Urothelium cell line (cell line): ENCODE measurements around the gene IL10RB.
"Not testable (repeated sequence)": the region's sequence is repeated elsewhere in the genome, so short reads cannot be mapped to it uniquely, and the experiment has no call there.

Experiments used
- DNase-seq: peaks from one replicate; pipeline ENCODE4 v3.0.0; 2011; ENCODE audit warnings: low spot score, mixed read lengths
- FAIRE-seq: peaks from 2 replicates; lab custom pipeline; 2011; peaks lifted over from hg19 to GRCh38; lab: Jason Lieb, UNC

IL10RB gene

DNA sequence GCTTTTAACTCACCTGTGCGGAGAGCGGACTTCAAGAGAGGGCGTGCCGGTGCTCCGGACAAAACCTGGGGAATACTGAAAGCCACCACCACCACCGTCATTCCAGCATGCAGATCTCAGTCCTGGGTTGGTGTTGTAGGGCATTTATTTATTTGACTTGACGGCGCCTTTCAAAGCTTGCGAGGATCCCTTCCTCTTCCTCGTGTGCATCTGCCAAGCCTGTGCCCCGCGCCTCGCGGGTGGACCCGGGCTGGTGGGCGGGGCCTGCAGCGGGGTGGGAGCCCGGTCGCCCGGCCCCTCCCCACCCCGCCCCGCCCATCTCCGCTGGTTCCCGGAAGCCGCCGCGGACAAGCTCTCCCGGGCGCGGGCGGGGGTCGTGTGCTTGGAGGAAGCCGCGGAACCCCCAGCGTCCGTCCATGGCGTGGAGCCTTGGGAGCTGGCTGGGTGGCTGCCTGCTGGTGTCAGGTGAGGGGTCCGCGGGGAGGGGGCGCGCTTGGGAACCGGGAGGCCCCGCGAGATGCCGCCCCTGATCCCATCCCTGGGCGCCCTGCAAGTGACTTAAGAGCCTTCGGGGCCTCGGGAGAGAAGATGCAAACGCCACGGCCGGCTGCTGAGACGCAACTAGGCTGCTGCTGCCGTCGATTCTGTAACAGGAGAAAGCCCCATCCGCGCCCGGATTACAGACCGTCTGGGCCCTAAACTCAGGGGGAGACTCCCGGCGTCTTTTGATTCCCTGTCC is at the start of gene IL10RB:
TSS of gene IL10RB (plus strand) at position 318 of the 739 bp plus-strand sequence. CDS start at position 417, 99 bp downstream.
- peak; percentile 94 for DNase-seq
- no peak for FAIRE-seq

DNA sequence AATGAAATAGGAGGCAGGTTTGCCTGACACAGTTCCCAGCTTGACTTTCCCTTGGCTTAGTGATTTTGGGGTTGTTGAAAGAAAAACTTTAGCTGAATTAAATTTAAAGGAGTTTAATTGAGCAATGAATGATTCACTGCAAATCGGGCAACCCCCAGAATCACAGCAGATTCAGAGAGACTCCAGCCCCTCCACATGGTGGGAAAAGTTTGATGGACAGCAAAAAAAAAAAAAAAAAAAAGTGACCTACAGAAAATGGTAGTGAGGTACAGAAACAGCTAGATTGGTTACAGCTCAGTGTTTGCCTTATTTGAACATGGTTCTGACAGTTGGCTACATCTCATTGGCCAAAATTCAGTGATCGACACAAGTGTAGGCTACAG is 49.0 kb upstream of the IL10RB start:
- DNase-seq (no peak), FAIRE-seq (no peak)

DNA sequence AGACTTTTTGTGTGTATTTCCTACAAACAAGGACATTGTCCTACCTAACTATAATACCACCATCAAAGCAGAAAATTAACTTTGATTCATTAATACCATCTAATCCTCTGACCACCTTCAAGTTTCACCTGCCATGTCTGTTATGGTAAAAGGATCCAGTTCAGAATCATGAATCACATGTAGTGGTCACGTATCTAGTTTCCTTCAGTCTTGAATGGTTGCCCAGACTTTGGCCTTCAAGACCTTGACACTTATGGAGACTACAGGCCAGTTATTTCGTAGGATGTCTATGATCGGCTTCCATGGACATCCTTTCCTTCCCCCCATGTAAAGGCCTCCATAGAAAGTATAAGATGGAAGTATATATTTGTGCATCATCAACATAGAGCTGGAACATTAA is 46.9 kb upstream of the IL10RB start:
- DNase-seq (no peak), FAIRE-seq (no peak)

DNA sequence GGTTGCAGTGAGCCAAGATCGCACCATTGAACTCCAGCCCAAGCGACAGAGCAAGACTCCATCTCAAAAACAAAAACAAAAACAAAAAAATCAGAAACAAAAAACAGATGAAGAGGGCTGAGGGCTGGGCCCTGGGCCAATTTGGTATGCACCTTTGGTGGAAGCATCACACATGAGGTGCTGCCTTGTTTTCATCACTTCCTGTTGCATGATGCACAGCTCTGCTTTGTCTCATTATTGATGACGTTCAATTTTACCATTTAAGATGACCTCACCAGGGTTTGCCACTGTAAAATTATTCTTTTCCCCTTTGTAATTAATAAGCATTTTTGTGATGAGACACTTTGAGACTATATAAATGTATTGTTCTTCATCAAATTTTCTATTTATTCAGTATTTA is 46.2 kb upstream of the IL10RB start:
- DNase-seq = no peak

DNA sequence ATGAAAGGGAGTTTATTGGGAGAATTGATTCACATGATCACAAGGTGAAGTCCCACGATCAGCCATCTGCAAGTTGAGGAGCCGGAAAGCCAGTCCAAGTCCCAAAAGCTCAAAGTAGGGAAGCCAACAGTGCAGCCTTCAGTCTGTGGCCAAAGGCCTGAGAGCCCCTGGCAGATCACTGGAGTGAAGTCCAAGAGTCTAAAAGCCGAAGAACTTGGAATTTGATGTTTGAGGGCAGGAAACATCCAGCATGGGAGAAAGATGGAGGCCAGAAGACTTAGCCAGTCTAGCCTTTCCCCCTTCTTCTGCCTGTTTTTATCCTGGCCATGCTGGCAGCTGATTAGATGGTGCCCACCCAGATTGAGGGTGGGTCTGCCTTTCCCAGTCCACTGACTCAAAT is 40.8 kb upstream of the IL10RB start:
- DNase-seq = not testable (repeated sequence)

More for the DNA sequence above, 46.2 kb upstream of the IL10RB start:
- FAIRE-seq = no peak

DNA sequence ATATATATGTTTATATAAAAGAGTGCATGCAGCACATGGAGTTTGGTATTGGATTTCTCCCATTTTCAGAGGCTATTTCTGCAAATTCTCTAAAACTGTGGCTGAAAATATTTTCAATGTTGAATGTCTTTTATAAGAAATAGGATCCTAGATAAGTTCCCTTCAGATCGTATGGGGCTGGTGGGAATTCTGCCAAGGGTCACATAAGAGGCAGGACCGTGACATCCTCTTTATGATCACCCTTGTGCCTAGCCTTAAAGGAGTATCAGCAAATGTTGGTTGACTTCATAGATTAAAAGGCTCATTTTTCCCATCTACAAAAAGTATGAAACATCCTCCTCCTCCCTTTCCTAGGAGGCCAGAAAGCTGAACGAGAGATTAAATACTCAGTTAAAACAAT is 37.7 kb upstream of the IL10RB start:
- no peak for DNase-seq
- FAIRE-seq = no peak

More for the DNA sequence above, 40.8 kb upstream of the IL10RB start:
- FAIRE-seq = not testable (repeated sequence)

DNA sequence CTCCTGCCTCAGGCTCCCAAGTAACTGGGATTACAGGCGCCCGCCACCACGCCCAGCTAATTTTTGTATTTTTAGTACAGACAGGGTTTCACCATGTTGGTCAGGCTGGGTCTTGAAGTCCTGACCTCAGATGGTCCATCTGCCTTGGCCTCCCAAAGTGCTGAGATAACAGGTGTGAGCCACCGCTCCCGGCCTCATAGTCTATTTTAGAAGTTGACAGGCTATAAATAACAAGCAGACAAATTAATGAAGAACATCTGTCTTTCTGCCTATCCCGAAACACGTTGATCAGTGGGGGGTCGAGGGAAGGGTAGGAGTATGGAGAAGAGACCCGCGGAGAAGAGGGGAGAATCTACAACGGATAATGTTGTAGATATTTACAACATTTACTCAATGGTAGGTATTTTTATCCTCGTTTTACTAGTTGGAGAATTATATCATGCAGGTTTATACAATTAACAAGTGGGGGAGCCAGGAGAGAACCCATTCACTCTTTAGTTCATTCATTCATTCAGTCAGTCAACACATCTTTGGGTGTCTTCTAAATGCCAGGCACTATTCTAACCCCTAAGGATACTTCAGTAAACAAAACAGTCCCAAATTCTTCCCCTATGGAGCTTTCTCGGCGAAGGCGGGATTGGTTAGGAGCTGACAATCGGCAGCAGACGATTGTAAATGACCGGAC is 36.9 kb upstream of the IL10RB start:
- DNase-seq = no peak
- FAIRE-seq = no peak

DNA sequence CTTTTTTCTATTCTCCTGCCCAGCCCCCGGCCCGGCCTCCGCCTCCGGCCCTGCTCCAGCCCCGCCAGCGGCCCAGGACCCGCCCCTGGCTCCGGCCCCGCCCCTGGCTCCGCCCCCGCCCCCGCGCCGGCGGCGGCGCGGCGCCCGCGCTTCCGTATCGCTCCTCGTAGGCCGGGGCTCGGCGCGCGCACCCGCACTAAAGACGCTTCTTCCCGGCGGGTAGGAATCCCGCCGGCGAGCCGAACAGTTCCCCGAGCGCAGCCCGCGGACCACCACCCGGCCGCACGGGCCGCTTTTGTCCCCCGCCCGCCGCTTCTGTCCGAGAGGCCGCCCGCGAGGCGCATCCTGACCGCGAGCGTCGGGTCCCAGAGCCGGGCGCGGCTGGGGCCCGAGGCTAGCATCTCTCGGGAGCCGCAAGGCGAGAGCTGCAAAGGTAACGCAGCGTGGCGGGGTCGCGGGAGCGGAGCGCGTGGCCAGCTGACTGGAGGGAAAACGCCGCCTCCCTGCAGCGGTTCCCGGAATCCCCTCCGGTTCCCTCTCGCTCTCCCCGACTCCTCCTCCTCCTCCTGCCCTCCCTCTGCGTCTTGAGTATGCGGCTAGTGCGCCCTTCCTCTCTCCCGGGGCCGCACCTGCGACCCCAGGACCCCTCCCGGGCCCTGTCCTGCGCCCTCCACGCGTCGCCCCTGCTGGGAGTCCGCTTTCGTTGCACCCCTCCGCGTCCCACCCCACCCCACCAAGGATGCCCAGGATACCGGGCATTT is 36.2 kb upstream of the IL10RB start, which contains the start of gene IFNAR2:
TSS of gene IFNAR2 (plus strand) at position 155 of the 761 bp plus-strand sequence. CDS start 11,985 bp downstream, outside the sequence.
- FAIRE-seq (no peak), DNase-seq (peak; percentile 95)

DNA sequence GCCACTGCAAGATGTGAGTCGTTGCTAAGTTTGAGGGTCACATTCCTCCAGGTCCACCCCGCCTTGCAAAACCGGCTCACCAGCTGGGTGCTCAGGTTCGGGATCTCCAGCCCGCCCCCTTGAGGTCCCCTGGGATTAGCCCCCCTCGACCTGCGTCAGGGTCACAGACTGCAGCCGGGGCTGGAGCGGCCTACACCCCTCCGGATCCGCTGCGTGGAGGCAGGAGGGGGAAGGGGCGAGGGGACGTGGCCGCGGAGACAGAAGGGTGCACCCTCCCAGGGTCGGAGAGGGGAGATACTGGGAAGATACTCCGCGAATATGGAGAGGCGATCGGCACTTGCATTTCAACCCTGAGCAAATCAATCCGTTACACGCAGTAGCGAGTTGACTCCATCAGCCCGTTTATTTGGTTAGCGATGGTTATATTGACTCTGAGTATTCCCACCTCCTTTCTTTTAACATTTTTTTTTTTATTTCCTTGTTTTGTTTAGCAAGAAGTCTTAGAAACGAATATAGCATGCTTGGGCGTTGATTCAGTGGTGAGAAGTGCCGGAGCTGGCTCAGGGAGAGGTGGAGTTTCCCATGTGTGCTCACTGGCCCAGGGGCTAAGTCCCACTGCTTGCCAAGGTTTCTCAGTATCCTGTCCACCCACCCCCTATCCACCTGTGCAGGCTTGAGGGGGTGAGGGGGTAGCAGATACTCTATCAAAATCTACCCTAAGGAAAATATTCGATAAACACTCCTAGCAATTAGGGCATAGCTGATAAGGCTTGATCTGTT is 35.4 kb upstream of the IL10RB start:
- FAIRE-seq = no peak
- peak; percentile 49 for DNase-seq

DNA sequence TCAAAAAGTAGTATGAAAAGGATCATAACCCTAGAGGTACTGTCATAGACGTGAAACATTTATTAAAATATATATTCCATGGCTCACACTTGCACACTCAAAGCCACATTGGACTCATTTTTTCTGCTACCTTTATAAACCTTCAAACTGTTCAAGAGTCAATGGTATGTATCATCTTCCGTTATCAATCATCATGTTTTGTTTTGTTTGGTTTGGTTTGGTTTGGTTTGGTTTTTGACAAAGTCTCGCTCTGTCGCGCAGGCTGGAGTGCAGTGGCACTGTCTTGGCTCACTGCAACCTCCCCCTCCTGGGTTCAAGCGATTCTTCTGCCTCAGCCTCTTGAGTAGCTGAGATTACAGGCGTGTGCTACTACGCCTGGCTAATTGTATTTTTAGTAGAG is 34.6 kb upstream of the IL10RB start:
- FAIRE-seq (no peak), DNase-seq (no peak)

DNA sequence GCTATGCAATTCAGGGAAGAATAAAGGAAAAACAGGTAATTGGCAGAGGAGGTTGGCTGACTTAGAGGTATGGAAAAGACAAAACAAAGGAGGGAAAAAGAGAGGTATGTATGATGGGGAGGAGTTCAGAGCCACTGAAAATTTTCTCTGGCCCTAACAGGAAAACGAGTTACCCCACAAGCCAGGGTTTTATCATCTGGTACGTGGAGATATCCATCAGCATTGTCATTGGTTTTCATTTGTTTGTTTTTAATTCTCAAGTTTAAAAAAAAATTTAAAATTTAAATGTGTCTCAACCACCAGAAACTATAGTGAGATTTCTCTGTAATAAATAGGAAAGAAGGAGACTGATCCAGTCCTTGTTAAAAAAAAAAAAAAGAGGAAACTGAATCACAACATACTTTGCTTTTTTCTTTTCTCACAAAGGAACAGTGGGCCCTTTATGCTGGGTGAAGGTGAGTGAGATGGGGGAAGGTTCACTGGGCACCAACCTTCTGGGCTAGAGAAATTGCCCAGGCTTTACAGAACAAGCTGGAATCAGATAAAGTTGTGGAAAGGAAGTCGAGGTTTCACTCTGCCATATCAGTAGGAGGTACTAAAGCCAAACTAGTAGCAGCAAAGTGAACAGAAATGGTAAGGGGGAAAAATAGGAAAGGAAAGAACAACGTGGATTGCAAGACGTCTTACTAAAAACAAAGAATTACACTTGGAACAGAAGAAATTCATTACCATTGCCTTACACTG is 33.7 kb upstream of the IL10RB start:
- FAIRE-seq = no peak
- no peak for DNase-seq

DNA sequence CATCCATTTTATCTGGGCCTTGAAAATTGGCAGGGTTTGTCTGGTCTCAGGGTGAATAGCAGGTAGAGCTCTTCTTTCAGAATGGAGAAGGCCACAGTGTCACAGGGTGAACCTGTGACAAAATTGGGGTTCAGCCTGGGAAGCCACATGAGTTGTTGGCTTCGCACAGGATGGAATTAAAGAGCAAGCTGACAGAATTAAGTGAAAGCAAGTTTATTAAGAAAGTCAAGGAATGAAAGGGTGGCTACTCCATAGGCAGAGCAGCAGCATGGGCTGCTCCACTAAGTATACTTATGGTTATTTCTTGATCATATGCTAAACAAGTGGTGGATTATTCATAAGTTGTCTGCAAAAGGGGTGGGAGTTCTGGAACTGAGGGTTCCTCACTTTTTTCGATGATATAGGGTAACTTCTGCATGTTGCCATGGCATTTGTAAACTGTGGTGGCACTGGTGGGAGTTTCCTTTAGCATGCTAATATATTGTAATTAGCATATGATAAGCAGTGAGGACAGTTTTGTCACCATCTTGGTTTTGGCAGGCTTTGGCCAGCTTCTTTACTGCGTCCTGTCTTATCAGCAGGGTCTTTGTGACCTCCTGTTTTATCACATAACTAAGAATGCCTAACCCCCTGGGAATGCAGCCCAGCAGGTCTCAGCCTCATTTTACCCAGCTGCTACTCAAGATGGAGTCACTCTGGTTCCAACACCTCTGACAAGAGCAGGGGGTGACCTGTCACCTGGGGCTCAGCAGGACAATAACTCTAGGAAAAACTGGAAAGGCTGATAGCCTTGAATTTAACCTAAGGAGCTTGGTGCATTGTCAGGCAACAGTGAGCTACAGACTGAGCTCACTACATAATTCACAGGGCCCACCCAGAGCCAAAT is 31.3 kb upstream of the IL10RB start:
- no peak for DNase-seq
- no peak for FAIRE-seq

DNA sequence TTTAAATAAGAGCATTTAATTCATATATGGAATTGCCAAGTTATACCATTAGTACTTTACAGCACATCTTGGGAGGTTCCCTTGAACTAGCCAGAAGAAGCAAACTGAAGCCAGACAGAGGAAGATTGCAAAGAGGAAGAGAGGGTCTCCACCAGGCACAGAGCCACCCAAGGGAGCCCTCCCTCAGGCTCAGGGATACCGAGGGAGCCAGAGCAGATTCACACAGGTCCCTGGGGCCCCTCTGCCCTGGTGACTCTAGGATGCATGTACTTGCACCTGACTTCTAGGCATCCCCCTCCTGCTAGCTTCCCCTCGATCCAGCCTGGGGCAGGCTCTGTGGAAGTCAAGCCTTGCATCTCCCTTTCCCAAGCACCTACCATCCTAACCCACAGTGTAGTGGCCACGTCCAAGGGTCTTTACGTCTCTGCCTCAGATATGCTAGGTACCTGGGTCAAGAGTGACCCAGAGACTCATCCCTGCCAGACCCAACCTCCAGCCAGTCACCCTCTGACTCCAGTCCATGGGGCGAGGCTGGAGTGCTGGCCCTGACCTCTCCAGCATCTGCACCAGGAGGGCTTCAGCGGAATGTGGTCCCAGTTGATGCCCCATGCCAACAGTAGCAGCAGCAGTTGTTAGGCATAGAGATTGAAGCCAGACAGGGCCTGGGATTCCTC is 30.0 kb upstream of the IL10RB start:
- FAIRE-seq (no peak), DNase-seq (no peak)

DNA sequence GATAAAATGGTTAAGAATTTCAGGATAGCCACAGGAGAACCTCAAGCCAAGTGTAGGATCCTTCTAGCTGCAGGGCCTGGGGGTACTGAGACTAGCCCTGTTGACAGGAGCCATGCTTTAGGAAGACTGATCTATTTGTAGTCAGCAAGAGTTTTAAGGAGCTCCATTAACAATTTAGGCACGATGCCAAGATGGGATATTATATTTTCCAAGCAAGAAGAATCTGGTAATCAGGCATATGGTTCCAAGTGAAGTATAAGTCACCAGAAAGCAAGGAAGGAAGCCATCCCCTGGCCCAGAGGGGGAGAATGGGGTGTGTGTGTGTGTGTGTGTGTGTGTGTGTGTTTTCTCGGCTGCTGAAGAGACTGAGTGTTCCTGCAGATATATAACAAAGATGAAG is 29.4 kb upstream of the IL10RB start:
- DNase-seq = no peak
- no peak for FAIRE-seq

DNA sequence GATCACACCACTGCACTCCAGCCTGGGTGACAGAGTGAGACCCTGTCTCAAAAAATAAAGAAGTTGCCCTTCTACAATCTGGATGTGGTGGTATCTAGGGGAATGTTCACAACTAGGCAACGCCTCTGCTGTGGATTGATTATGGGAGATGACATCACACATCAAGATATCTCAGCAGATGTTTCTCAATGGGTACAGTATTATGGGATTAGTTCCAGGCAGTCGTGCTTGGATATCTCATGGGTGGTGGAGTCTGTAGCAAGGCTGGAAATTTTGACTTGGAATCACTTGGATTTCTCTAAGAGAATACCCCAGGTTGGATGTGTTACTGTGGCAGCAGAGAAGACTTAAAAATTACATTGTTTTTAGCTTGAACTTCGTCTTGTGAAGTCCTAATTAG is 28.7 kb upstream of the IL10RB start:
- FAIRE-seq = no peak

DNA sequence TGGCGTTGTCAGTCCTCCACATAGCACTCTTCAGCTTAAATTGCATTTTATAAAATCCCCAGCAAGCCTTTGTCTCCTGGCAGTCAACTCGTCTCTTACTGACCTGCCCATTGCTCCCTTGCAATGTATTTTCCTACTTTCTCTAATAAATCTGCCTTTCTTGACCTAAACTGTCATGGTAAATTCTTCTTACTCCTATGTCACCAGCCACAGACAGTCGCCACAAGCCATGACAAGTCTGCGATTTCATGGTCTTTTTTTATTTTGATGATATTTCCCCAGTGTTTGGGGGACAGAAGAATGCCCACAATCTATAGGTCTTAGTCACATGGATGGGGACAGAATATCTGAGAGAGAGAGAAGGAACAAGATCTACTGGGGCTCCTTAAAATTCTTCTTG is 28.0 kb upstream of the IL10RB start:
- no peak for DNase-seq
- no peak for FAIRE-seq

More for the DNA sequence above, 28.7 kb upstream of the IL10RB start:
- no peak for DNase-seq

DNA sequence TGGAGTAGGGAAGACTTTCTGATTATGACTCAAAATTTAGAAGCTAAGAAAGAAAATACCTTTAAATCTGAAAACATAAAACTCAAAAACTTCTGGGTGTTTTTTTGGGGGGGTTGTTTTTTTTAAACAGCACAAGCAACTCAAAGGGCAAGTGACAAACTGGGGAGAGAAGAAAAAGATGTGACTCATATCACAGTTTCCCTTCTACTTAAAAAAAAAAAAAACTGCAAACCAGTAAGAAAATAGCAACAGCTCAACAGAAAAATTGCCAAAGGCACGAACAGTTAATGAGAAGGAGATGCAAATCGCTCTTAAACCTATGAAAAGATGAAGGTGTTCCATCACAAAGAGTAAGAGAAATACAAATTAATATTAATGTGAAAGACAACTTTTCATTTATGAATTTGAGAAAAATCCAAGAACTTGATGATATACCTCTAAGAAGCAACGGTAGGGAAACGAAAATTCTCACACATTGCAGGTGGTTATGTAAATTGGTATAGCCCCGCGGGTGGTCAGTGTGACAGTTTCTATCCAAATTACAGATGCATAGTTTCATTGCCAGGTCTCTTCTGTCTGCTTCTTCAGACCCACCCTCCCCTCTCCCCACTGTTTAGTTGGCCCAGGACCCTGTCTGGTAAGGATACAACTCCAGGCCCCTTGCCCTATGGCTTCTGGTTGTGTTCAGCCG is 27.5 kb upstream of the IL10RB start:
- DNase-seq (no peak), FAIRE-seq (no peak)
